Nucleus accumbens (tissue), 56 donors: ENCODE measurements around the gene ZFP36L2.
"Not testable (repeated sequence)": the region's sequence is repeated elsewhere in the genome, so short reads cannot be mapped to it uniquely, and the experiment has no call there.

Experiments used
- DNase-seq, 56 donors: peaks; one replicate each; lab custom pipeline; 2025; lab: John Stamatoyannopoulos, UW

The ZFP36L2 gene

DNA sequence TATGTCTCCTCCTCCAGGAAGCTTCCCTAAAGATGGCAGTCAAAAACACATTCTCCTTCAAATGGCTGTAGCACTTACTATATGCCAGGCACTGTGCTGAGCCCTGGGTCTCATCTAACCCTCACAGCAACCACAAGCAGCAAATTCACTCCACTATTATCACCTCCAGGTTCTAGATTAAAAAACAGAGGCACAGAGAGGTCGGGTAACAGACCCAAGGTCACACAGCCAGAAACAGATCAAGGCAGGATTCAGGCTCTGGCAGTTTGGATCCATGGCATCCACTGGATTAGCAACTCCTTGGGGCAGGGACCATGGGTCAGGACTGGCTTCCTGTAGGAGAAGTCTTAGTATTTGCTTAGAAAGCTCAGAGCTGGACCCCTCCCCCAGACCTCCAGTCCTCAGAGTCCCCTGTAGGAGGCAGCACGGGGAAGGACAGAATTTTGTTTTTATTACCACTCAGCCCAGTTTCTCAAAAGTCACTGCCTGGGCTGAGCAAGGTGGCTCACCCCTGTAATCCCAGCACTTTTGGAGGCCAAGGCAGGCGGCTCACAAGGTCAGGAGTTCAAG lies 34.4 kb downstream of the ZFP36L2 start:
- no peak for DNase-seq

DNA sequence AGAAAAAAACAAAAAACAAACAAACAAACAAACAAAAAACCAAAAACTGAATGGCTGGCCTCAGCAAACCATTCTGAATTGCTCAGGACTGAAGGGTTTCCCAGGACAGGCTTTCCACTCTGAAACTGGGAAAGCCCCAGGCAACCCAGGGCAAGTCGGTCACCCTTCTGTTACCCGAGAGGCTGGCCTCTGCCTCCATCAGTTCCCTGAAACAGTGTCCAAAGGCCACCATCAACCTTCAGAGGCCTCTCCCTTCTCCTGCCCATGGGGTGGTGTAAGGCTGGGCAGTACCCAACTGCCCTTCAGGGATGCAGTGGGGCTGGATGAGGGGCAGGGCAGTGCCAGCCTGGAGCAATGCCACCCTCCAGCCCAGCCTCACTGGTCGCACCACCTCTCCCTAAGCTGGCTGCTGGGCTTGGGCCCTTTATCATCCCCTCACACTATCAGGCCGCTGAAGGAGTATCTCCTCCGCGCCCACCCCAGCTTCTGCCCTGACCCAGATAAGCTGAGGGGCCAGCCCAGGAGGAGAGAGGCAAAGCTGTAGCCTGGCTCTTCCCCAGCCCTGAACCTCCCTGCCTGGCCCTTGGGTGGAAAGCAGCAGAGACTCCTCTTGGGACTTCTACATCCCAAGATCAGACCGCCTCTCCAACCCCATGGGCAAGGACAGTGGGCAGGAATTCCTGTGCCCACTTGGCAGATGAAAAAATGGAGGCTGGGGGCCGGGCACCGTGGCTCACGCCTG lies 35.9 kb downstream of the ZFP36L2 start:
- no peak for DNase-seq

GRCh38 chr2:43189861-43190260 lies 36.5 kb downstream of the ZFP36L2 start:
- not testable (repeated sequence) for DNase-seq

GRCh38 chr2:43188561-43189386 lies 37.6 kb downstream of the ZFP36L2 start:
- DNase-seq, result no peak

DNA sequence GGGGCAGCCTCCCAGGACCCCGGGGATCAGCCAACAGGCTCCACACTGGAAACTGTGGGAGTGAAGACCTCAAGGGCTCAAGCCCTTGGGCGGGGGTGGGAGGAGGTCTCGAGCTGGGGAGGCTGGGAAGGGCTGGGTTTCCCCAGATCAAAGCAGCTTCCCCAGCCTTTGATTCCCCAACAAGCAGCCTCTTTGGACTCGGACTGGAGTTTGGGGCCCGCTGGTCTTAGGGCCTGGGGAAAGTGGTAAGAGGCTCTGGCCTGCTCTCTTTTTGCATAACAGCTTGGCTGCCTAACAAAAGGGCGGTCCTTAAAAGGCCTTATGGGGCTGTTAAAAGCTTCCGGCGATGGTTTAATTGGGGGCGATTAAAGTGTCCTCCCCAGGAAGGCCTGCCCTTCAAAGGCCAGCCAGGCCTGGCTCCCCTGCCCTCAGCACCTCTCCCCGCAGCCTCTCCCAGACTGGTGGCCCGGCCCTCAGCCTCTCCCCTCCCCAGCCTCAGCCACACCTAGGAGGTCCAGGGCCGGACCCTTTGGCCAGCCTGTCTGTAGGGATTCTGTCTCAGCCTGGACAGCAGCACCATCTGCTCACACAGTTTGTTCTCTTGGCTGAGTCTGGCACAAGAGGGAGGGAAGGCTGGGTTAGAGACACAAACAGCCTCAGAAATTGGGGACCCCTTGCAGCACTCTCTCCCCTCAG lies 39.6 kb downstream of the ZFP36L2 start:
- no peak for DNase-seq

GRCh38 chr2:43186321-43186678 lies 40.1 kb downstream of the ZFP36L2 start:
- no peak for DNase-seq

DNA sequence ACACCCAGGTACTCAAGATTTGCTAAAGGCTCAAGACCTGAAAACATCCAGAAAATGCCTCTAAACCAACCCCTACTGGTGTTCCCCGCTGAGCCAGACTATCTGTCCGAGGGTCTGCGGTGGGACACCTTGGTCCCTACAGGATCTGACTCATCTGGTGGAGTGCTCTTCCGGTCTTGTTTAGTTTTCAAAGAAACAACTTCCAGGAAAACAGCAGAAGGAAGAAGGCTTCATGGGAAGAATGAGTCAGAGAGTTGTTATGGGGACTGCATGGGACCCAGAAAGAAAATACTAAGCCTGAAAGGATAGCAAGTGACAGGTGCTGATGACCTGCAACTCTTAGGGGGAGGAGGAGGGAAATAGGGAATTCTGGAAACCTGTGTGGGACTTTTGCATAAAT lies 41.3 kb downstream of the ZFP36L2 start:
- DNase-seq, result no peak

DNA sequence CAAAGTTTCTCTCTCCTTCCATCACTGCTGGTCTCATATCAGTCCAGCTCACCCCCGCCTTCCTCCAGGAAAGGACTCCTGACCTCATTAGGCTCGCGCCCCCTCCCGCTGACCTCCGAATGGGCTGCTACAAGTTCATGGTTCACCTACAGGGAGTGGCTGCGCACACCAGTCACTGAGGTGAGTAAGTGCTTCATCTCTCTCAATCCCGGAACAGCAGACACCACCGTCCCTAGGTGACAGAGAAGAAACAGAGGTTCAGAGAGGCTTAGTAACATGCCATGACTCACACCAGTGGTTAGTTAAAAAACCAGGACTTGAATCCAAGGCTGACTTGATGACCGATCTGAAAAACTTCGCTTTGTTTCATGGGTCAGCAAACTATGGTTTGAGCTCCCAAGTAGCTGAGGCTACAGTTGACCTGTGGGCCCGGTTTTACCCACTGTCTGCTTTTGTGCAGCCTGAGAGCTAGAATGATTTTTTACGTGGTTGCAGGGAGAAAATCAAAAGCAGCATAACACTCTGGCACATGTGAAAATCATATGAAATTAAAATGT lies 42.0 kb downstream of the ZFP36L2 start:
- DNase-seq, result no peak

DNA sequence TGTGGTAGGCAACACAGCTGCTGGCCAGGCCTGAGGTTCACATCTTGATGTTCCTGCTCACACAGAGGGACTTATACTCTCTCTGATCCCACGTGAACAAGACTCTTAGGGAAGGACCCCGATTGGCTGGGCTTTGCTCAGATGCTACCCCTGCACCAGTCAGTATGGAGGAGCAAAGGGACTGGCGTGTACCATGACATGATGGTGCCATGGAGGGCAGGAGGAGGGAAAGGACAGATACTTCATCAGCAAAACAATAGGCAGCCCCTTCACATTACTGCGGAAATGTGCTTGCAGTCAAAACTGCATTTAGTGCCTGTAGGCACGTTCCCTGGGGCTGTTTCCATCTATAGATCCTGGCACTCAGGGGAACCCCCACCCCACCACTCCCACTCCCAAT lies 42.7 kb downstream of the ZFP36L2 start:
- DNase-seq, result no peak

GRCh38 chr2:43180897-43181296 lies 45.5 kb downstream of the ZFP36L2 start:
- no peak for DNase-seq

- no peak for DNase-seq
Measured at GRCh38 chr2:43179942-43180341, 46.5 kb downstream of the ZFP36L2 start.

- peak in 5 of 56 donors; percentile 9 to 29 (median 16) for DNase-seq
Measured at GRCh38 chr2:43178602-43179542, 47.5 kb downstream of the ZFP36L2 start.

DNA sequence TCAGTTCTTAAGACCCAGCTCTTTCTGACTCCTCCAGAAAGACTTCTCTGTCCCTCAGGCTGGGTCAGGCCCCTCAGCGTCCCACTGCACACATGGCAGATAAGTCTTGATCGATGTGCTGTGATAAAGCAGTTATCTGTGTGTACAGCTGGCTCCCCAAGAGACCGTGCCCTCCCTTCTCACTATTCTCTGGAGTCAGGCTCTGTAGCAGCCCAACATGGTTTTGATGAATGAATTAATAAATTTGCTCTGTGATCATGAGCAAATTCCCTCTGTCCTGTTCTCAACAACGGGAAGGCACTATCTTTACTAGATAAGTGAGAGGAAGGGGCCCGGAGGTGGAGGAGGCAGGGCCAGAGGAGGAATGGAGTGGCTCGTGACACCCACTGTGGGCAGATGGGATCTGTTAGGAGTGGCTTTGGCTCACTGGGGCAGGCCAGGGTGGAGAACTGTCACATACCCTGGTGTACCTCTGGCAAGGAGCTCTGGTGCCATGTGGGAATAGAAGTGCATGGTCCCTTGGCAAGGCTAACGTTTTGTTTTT lies 48.3 kb downstream of the ZFP36L2 start:
- no peak for DNase-seq

DNA sequence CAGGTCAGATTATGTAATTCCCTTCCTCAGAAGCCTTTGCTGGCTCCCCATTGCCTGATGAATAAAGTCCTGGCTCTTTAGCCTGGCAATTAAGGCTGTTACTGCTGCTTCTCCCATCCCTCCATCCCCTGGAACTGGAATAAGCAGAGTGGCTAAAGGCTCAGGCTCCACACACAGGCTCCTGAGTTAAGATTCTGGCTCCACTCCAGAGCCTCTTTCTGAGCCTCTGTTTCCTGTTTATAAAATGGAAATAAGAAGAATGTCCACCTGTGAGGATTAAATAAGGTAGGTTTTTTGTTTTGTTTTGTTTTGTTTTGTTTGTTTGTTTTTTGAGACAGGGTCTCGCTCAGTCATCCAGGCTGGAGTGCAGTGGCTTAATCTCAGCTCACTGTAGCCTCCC lies 50.0 kb downstream of the ZFP36L2 start:
- no peak for DNase-seq

GRCh38 chr2:43175876-43176275 lies 50.5 kb downstream of the ZFP36L2 start:
- no peak for DNase-seq

DNA sequence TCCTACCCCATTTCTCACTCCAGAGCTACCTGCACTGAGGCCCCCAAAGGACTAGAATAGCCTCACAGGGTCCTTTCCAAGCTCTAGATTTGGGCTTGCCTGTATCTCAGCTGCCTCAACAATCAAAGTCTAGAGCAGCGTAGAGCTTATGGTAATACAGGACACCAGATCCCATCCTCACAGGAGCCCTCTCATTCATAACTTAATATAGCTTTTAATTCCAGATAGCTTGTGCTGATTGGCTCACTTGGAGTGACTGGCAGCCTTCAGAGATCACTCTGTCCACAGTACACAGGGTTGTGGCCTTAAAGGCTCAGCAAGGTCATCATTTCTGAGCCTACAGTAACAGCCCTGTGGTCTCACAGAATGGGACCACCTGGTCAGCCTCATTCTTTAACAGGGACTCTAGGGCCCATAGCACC lies 51.4 kb downstream of the ZFP36L2 start:
- DNase-seq, result no peak

DNA sequence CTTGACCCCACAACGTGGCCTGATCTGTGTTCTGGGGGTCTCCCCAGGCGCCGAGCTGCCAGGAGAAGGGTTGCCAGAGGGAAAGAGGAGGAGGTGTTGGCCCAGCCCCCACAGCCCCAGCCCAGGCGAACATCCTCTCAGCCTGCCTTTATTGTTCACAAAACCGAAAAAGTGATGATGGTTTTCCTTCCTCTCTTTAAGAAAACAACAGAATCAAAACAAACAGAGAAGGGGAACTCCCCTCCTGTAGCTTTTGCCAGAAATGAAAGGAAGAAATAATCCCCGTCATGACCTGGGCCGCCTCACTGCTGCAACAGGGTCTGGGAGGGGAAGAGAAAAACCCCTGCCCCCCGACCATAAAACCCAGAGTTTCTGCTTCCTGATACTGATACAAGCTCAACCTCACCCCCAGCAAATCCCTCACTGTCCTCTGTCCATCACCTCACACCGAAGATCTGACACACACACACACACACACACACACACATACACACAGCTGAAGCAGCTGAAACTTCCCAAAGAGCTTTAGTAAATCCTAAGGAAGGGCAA lies 52.0 kb downstream of the ZFP36L2 start:
- peak in 3 of 56 donors; percentile 18 to 41 (median 31) for DNase-seq
